Forelimb muscle (tissue), 1 donor: Measurements from ENCODE around the gene CAMSAP2. TPM values are rescaled to one million over a fixed set of nuclear protein-coding genes. Genes with fewer than 3 reads are reported as not detected.

Experiments used
- DNase-seq: peaks from one replicate; pipeline ENCODE4 v3.0.0-alpha.2; 2013; ENCODE audit warnings: low read depth
- polyA plus RNA-seq: library from polyadenylated mRNA; unstranded; fragments of 120-200 nt; gene quantifications from one replicate; pipeline ENCODE4 v1.2.1, GENCODE V29; 2013; ENCODE audit not compliant: insufficient read length

Gene CAMSAP2
- polyA plus RNA-seq, result 17.6 TPM

GRCh38 chr1:200738327-200738948 lies at the start of gene CAMSAP2:
TSS of gene CAMSAP2 (plus strand) at chr1:200738893. CDS start at chr1:200739828, 935 bp downstream.
- DNase-seq, result no peak

- no peak for DNase-seq
Observed at GRCh38 chr1:200692316-200692715, 46.4 kb upstream of the CAMSAP2 start.

GRCh38 chr1:200693327-200693726 lies 45.4 kb upstream of the CAMSAP2 start:
- no peak for DNase-seq

GRCh38 chr1:200694738-200695137 lies 44.0 kb upstream of the CAMSAP2 start:
- DNase-seq, result peak; percentile 1

- DNase-seq, result no peak
Observed at GRCh38 chr1:200699871-200700270, 38.8 kb upstream of the CAMSAP2 start.

GRCh38 chr1:200704986-200705500 lies 33.6 kb upstream of the CAMSAP2 start:
- no peak for DNase-seq

GRCh38 chr1:200706111-200706814 lies 32.4 kb upstream of the CAMSAP2 start:
- no peak for DNase-seq

GRCh38 chr1:200707116-200707515 lies 31.6 kb upstream of the CAMSAP2 start:
- DNase-seq, result no peak

GRCh38 chr1:200708161-200708560 lies 30.5 kb upstream of the CAMSAP2 start:
- DNase-seq, result no peak

GRCh38 chr1:200708769-200709168 lies 29.9 kb upstream of the CAMSAP2 start:
- DNase-seq, result no peak

- DNase-seq, result no peak
Observed at GRCh38 chr1:200710166-200710565, 28.5 kb upstream of the CAMSAP2 start.

- no peak for DNase-seq
Observed at GRCh38 chr1:200714504-200715187, 24.0 kb upstream of the CAMSAP2 start.

GRCh38 chr1:200720199-200720598 lies 18.5 kb upstream of the CAMSAP2 start:
- DNase-seq, result no peak

GRCh38 chr1:200724064-200724463 lies 14.6 kb upstream of the CAMSAP2 start:
- no peak for DNase-seq

- DNase-seq, result no peak
Observed at GRCh38 chr1:200727257-200727656, 11.4 kb upstream of the CAMSAP2 start.

GRCh38 chr1:200729863-200730262 lies 8.8 kb upstream of the CAMSAP2 start:
- no peak for DNase-seq

- DNase-seq, result no peak
Observed at GRCh38 chr1:200731654-200732332, 6.9 kb upstream of the CAMSAP2 start.

GRCh38 chr1:200732438-200732837 lies 6.3 kb upstream of the CAMSAP2 start:
- no peak for DNase-seq

- no peak for DNase-seq
Observed at GRCh38 chr1:200733907-200734306, 4.8 kb upstream of the CAMSAP2 start.

- DNase-seq, result no peak
Observed at GRCh38 chr1:200737647-200738291, 924 bp upstream of the CAMSAP2 start.

- no peak for DNase-seq
Observed at GRCh38 chr1:200738949-200739651, 407 bp downstream of the CAMSAP2 start.
